ENCODE results near the gene HIVEP3. TPM values are rescaled to one million over a fixed set of nuclear protein-coding genes. Genes with fewer than 3 reads are reported as not detected.

HIVEP3 gene
- total RNA-seq, 4 donors from 2014 or later, result 6.1 to 10.1 (median 7.8) TPM

- TF ChIP-seq CTCF (IDR thresholded peaks at IDR 0.05), result no peak
- ATAC-seq (ENCODE audit: low FRiP score) (no peak), DNase-seq (ENCODE audit: low spot score) (no peak)
These were observed 393.7 kb downstream of the HIVEP3 start for GRCh38 chr1:41524676-41525675.

- ATAC-seq (ENCODE audit: low FRiP score) (no peak), DNase-seq (ENCODE audit: low spot score) (no peak)
- TF ChIP-seq CTCF (IDR thresholded peaks at IDR 0.05), result no peak
These were observed 394.6 kb downstream of the HIVEP3 start for GRCh38 chr1:41523949-41524675.

- ATAC-seq (ENCODE audit: low FRiP score), result no peak
- no peak for TF ChIP-seq CTCF (IDR thresholded peaks at IDR 0.05)
- no peak for DNase-seq (ENCODE audit: low spot score)
These were observed 395.7 kb downstream of the HIVEP3 start for GRCh38 chr1:41523071-41523470.

GRCh38 chr1:41521766-41522165, 397.0 kb downstream of the HIVEP3 start:
- ATAC-seq (ENCODE audit: low FRiP score), result no peak
- TF ChIP-seq CTCF (IDR thresholded peaks at IDR 0.05), result no peak
- DNase-seq (ENCODE audit: low spot score), result no peak

- no peak for DNase-seq (ENCODE audit: low spot score)
- no peak for TF ChIP-seq CTCF (IDR thresholded peaks at IDR 0.05)
- no peak for ATAC-seq (ENCODE audit: low FRiP score)
These were observed 397.6 kb downstream of the HIVEP3 start for GRCh38 chr1:41520951-41521752.

GRCh38 chr1:41519667-41520066, 399.1 kb downstream of the HIVEP3 start:
- TF ChIP-seq CTCF (IDR thresholded peaks at IDR 0.05), result no peak
- DNase-seq (ENCODE audit: low spot score), result no peak
- no peak for ATAC-seq (ENCODE audit: low FRiP score)

Measured in omental fat pad (tissue), 4 donors.